Neural cell (in vitro differentiated cells): ENCODE results near the gene TSPAN14.

Source experiments
- EP300 ChIP-seq: fragments of 450-650 bp; conservative IDR thresholded peaks from 2 replicates; pipeline ENCODE4 v1.6.1; 2014; ENCODE audit warnings: antibody characterized with exemption, mild to moderate bottlenecking, moderate library complexity; ENCODE audit not compliant: poor library complexity, severe bottlenecking
- TAF1 ChIP-seq: IDR thresholded peaks from 2 replicates; pipeline ENCODE4 v1.6.1; 2012; ENCODE audit warnings: low read depth

DNA sequence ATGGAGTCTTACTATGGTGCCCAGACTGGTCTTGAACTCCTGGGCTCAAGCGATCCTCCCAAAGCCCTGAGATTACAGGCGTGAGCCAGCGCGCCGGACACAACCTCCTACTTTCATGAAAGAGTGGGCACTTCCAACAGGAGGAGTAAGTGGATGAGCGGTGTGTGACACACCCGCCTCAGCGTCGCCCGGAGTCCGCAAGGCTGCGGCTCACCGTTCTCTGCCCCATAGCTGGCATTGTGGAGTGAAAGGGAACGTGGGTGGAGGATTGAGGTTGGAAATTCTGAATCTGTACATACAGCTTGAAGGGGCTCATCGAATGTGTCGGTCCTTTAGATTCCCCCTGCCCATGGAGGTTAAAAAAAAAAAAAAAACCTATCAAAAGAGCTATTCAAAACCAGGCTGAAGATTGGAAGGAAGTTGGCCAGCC, 46.3 kb upstream of the TSPAN14 start:
- no peak for TF ChIP-seq EP300
- TF ChIP-seq TAF1, result no peak
